Measurements from ENCODE around the gene RPS6KA4. TPM values are rescaled to one million over a fixed set of nuclear protein-coding genes. Genes with fewer than 3 reads are reported as not detected.
"Not testable (repeated sequence)": the region's sequence is repeated elsewhere in the genome, so short reads cannot be mapped to it uniquely, and the experiment has no call there.

RPS6KA4 gene
- total and polyA plus RNA-seq, 2 of the 13 experiments (the other 11 are each of a cell fraction or from before 2014, with no cell fraction given): 8.9 to 14.2 TPM

DNA sequence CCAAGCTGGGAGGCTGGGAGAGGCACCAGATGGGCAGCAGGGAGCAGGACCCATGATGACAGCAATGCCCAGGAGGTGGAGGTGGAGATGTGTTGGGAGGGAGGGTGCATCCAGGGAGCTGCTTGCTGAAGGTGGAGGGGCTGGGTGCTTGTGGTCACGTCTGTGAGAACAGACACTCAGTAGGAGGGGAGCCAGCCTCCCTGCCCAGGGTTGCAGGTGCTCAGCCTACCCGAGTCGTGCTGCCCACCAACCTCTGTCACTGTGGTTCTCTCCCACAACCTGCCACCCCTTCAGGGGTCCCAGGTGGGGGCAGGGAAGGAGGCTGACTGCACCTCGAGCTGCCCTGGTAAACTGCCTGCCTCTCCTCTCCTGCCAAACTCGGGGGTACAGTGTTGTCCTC lies 35.6 kb upstream of the RPS6KA4 start:
- no TSS peak for BruUV-seq (replicated peaks)
- intact Hi-C loops (cut with micrococcal nuclease; ENCODE audit: unreplicated experiment): no loop called here
- Histone ChIP-seq H3K4me1 (ENCODE audit: insufficient read depth, low read length) (peaks cover 18% of the 10 kb centered on the region), H3K79me2 (ENCODE audit: insufficient read depth, low read length) (peaks cover 4% of the 10 kb centered on the region), H3K36me3 (replicated peaks in 1 of 2; ENCODE audit: control insufficient read depth in 1 of 2, insufficient read depth in 2 of 2, low read length in 2 of 2) (peaks cover 1 to 15% of the 10 kb centered on the region in 2 experiments; a peak in 1 of 5 replicates), H2AFZ (ENCODE audit: low read length) (no peak overlapping the region), H3K27ac (ENCODE audit: extremely low read length, insufficient read depth, low read length) (no peak overlapping the region), H3K9ac (ENCODE audit: insufficient read depth, low read depth, low read length) (no peak overlapping the region), H3K4me3 (replicated peaks in 1 of 3; ENCODE audit: insufficient read depth in 1 of 3, low read depth in 2 of 3, low read length in 3 of 3) (no peak overlapping the region), H3K9me3 (ENCODE audit: low read length) (no peaks in the 10 kb centered on the region), H3K4me2 (ENCODE audit: low read depth, low read length) (no peak overlapping the region), H4K20me1 (ENCODE audit: insufficient read depth, low read length) (no peaks in the 10 kb centered on the region), H3K27me3 (ENCODE audit: control insufficient read depth in 1 of 2, insufficient read depth in 2 of 2, low read length in 2 of 2) (no peaks in the 10 kb centered on the region)
- no peak for FAIRE-seq
- DNase-seq (ENCODE audit: low spot score): no peak
- in situ Hi-C loops (cut with HindIII; ENCODE audit: extremely low pct_ligation_motif_present, low pct_unique_long_range_greater_than_20kb): no loop called here
- ATAC-seq: no peak
- TF ChIP-seq POLR2A (IDR thresholded peaks at IDR 0.05; ENCODE audit: insufficient read depth in 1 of 2, low read depth in 2 of 2, low read length in 2 of 2) (0 out of 4 replicates have a peak, but pooled peaks of 1 of the 2 experiments have one; percentile 12), ZNF260 (CRISPR knock-in tag; IDR thresholded peaks at IDR 0.05; ENCODE audit: borderline replicate concordance, low read depth) (no peak), ZNF496 (CRISPR knock-in tag; IDR thresholded peaks at IDR 0.05; ENCODE audit: insufficient replicate concordance) (no peak), POLR2G (IDR thresholded peaks at IDR 0.05; ENCODE audit: low read depth, low read length) (0 out of 2 replicates have a peak, but pooled peaks have one; percentile 23), SRY (CRISPR knock-in tag; IDR thresholded peaks at IDR 0.05) (no peak), THYN1 (CRISPR knock-in tag; IDR thresholded peaks at IDR 0.05; ENCODE audit: borderline replicate concordance, low read depth) (no peak), YEATS4 (CRISPR knock-in tag; IDR thresholded peaks at IDR 0.05; ENCODE audit: borderline replicate concordance) (no peak), ATAD3A (CRISPR knock-in tag; IDR thresholded peaks at IDR 0.05) (no peak), TBX3 (IDR thresholded peaks at IDR 0.05; ENCODE audit: borderline replicate concordance) (no peak), NFE2 (CRISPR knock-in tag; IDR thresholded peaks at IDR 0.05) (no peak), ZNF274 (CRISPR knock-in tag; IDR thresholded peaks at IDR 0.05) (no peak)
- TF ChIP-seq, protein P1, sequence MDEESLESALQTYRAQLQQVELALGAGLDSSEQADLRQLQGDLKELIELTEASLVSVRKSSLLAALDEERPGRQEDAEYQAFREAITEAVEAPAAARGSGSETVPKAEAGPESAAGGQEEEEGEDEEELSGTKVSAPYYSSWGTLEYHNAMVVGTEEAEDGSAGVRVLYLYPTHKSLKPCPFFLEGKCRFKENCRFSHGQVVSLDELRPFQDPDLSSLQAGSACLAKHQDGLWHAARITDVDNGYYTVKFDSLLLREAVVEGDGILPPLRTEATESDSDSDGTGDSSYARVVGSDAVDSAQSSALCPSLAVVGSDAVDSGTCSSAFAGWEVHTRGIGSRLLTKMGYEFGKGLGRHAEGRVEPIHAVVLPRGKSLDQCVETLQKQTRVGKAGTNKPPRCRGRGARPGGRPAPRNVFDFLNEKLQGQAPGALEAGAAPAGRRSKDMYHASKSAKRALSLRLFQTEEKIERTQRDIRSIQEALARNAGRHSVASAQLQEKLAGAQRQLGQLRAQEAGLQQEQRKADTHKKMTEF (CRISPR knock-in tag; IDR thresholded peaks at IDR 0.05): no peak
- TF ChIP-seq, protein P2, sequence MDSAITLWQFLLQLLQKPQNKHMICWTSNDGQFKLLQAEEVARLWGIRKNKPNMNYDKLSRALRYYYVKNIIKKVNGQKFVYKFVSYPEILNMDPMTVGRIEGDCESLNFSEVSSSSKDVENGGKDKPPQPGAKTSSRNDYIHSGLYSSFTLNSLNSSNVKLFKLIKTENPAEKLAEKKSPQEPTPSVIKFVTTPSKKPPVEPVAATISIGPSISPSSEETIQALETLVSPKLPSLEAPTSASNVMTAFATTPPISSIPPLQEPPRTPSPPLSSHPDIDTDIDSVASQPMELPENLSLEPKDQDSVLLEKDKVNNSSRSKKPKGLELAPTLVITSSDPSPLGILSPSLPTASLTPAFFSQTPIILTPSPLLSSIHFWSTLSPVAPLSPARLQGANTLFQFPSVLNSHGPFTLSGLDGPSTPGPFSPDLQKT (CRISPR knock-in tag; IDR thresholded peaks at IDR 0.05; ENCODE audit: borderline replicate concordance): no peak
- ChIA-PET CTCF (ENCODE audit: low intra/inter-chr PET ratio, low total read pairs) (no interaction called here), POLR2A (interaction anchor here (0.7 to 1.4 kb wide), 2 partner anchors 8 to 451 kb away, joined by 3 to 6 read pairs; no protein-coding TSS in a partner anchor)
- 61% methylated on average over 4 of the region's 5 CpGs for WGBS (ENCODE audit: low lambda C conversion rate)

DNA sequence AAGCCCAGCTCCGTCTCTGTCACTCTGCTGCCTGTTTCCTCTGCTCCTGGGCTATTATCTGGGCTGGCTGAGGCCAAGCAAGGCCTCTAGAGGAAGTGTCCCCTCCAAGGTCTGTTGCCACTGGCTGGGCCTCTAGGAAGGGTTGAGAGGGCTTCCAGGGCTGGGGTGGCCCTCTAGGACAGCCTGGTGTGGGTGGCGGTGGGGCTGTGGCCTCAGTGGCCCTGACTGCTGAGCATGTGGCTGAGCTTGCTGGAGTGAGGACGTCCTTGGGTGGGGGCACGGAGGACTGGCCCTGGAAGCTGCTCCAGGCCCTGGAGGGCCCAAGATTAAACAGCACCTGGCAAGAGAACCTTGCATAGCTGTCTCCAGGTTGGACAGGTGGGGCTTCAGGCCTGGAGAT lies 35.0 kb upstream of the RPS6KA4 start:
- H3K9ac ChIP-seq (ENCODE audit: insufficient read depth, low read depth, low read length); in situ Hi-C loops (cut with HindIII; ENCODE audit: extremely low pct_ligation_motif_present, low pct_unique_long_range_greater_than_20kb); H3K9me3 ChIP-seq (ENCODE audit: low read length); H4K20me1 ChIP-seq (ENCODE audit: insufficient read depth, low read length); intact Hi-C loops (cut with micrococcal nuclease; ENCODE audit: unreplicated experiment); H3K27me3 ChIP-seq (ENCODE audit: control insufficient read depth in 1 of 2, insufficient read depth in 2 of 2, low read length in 2 of 2); BruUV-seq (replicated peaks); H3K79me2 ChIP-seq (ENCODE audit: insufficient read depth, low read length); CTCF ChIA-PET (ENCODE audit: low intra/inter-chr PET ratio, low total read pairs); FAIRE-seq; DNase-seq (ENCODE audit: low spot score); H3K4me3 ChIP-seq (replicated peaks in 1 of 3; ENCODE audit: insufficient read depth in 1 of 3, low read depth in 2 of 3, low read length in 3 of 3); H3K27ac ChIP-seq (ENCODE audit: extremely low read length, insufficient read depth, low read length); H3K4me2 ChIP-seq (ENCODE audit: low read depth, low read length); H2AFZ ChIP-seq (ENCODE audit: low read length): not testable (repeated sequence)
- ATAC-seq: peak; percentile 32
- POLR2A ChIA-PET: interaction anchor here (1.4 kb wide), 1 partner anchor 8 kb away, joined by 6 read pairs; no protein-coding TSS in a partner anchor
- H3K36me3 ChIP-seq (replicated peaks in 1 of 2; ENCODE audit: control insufficient read depth in 1 of 2, insufficient read depth in 2 of 2, low read length in 2 of 2): peaks cover 1 to 15% of the 10 kb centered on the region in 2 experiments; a peak in 1 of 5 replicates
- peaks cover 15% of the 10 kb centered on the region for H3K4me1 ChIP-seq (ENCODE audit: insufficient read depth, low read length)
- WGBS (ENCODE audit: low lambda C conversion rate): 80% methylated on average over 3 of the region's 4 CpGs
